ENCODE results near the gene B3GNT5.

Gene B3GNT5

DNA sequence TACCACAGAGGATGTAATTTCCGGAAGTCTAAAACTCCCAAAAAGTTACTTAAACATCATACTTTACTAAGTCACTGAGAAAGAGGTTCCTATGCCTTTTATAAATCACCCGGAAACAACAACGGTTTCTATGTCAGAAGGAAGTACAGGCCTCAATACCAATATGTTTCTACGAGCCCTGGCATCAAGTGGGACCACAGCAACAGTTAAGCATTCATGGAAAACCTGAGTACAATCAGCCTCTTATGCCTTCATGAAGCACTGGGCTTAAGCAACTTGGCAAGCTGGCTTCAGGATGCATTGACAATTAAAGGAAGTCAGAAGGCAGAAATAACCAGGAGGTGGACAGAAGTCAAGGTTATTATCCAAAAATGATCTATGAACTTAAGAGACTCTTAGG, 19.1 kb upstream of the B3GNT5 start:
- Histone ChIP-seq H3K9me3 (ENCODE audit: insufficient read depth, low read depth, low read length) (no peaks in the 10 kb centered on the region), H3K36me3 (ENCODE audit: insufficient read depth, low read length) (no peaks in the 10 kb centered on the region), H3K27me3 (ENCODE audit: insufficient read depth, low read length, poor library complexity, severe bottlenecking) (no peaks in the 10 kb centered on the region), H2AFZ (ENCODE audit: low read length) (no peak overlapping the region), H3K9me2 (replicated peaks; ENCODE audit: low read depth, low read length) (no peaks in the 10 kb centered on the region), H3K79me2 (ENCODE audit: insufficient read depth, low read length) (no peaks in the 10 kb centered on the region), H3K4me1 (ENCODE audit: insufficient read depth, low read length, poor library complexity, severe bottlenecking) (no peaks in the 10 kb centered on the region), H3F3A (ENCODE audit: low read depth) (no peaks in the 10 kb centered on the region), H3K9ac (ENCODE audit: low read depth, low read length, poor library complexity, severe bottlenecking) (no peak overlapping the region), H3K4me2 (ENCODE audit: low read depth, low read length, poor library complexity, severe bottlenecking) (no peak overlapping the region), H3K4me3 (ENCODE audit: low read length, poor library complexity, severe bottlenecking) (no peak overlapping the region), H4K20me1 (ENCODE audit: insufficient read depth, low read length, poor library complexity, severe bottlenecking) (no peaks in the 10 kb centered on the region)
- TF ChIP-seq EZH2phosphoT487 (IDR thresholded peaks at IDR 0.05; ENCODE audit: borderline replicate concordance), result no peak
- TF ChIP-seq, protein P1, sequence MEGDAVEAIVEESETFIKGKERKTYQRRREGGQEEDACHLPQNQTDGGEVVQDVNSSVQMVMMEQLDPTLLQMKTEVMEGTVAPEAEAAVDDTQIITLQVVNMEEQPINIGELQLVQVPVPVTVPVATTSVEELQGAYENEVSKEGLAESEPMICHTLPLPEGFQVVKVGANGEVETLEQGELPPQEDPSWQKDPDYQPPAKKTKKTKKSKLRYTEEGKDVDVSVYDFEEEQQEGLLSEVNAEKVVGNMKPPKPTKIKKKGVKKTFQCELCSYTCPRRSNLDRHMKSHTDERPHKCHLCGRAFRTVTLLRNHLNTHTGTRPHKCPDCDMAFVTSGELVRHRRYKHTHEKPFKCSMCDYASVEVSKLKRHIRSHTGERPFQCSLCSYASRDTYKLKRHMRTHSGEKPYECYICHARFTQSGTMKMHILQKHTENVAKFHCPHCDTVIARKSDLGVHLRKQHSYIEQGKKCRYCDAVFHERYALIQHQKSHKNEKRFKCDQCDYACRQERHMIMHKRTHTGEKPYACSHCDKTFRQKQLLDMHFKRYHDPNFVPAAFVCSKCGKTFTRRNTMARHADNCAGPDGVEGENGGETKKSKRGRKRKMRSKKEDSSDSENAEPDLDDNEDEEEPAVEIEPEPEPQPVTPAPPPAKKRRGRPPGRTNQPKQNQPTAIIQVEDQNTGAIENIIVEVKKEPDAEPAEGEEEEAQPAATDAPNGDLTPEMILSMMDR (conservative IDR thresholded peaks at IDR 0.05; ENCODE audit: low read length), result no peak

DNA sequence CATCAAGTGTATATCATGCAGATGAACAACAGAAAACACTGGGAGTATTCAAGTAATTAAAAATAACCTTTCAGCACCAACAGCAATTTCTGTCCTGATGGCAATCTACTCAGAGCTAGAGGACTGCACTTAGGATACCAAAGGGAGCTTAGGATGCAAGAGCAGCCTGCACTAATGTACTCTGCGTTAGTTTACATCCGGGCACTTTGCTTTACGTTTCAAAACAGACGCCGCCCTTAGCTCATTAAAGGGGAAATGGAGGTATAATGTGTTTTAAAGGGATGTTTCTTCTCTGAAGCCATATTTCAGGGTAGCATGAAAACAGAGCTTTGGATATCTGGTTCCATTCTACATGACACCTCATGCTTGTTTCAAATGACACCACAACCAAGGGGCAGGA, 14.0 kb upstream of the B3GNT5 start:
- H3F3A ChIP-seq (ENCODE audit: low read depth), result no peaks in the 10 kb centered on the region
- peaks cover 11% of the 10 kb centered on the region; the same call in 1 of the 2 replicates for H3K9me3 ChIP-seq (ENCODE audit: insufficient read depth, low read depth, low read length)
- no peak overlapping the region for H3K4me2 ChIP-seq (ENCODE audit: low read depth, low read length, poor library complexity, severe bottlenecking)
- no peaks in the 10 kb centered on the region for H3K36me3 ChIP-seq (ENCODE audit: insufficient read depth, low read length)
- TF ChIP-seq, protein P1 (conservative IDR thresholded peaks at IDR 0.05; ENCODE audit: low read length), result no peak
- no peak for TF ChIP-seq EZH2phosphoT487 (IDR thresholded peaks at IDR 0.05; ENCODE audit: borderline replicate concordance)
- H3K4me3 ChIP-seq (ENCODE audit: low read length, poor library complexity, severe bottlenecking), result no peak overlapping the region
- H3K9ac ChIP-seq (ENCODE audit: low read depth, low read length, poor library complexity, severe bottlenecking), result no peak overlapping the region
- no peaks in the 10 kb centered on the region for H3K79me2 ChIP-seq (ENCODE audit: insufficient read depth, low read length)
- no peaks in the 10 kb centered on the region for H3K4me1 ChIP-seq (ENCODE audit: insufficient read depth, low read length, poor library complexity, severe bottlenecking)
- H3K27me3 ChIP-seq (ENCODE audit: insufficient read depth, low read length, poor library complexity, severe bottlenecking), result no peaks in the 10 kb centered on the region
- H4K20me1 ChIP-seq (ENCODE audit: insufficient read depth, low read length, poor library complexity, severe bottlenecking), result no peaks in the 10 kb centered on the region
- no peaks in the 10 kb centered on the region for H3K9me2 ChIP-seq (replicated peaks; ENCODE audit: low read depth, low read length)
- H2AFZ ChIP-seq (ENCODE audit: low read length), result no peak overlapping the region

DNA sequence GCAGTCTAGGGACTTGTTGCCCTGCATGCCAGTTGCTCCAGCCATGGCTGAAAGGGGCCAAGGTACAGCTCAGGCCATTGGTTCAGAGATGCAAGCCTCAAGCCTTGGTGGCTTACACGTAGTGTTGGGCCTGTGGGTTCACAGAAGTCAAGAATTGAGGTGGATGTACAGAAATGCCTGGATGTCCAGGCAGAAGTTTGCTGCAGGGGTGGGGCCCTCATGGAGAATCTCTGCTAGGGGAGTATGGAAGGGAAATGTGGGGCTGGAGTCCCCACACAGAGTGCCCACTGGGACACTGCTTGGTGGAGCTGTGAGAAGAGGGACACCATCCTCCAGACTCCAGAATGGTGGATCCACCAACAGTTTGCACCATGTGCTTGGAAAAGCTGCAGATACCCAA, 10.6 kb upstream of the B3GNT5 start:
- no peak overlapping the region for H3K4me2 ChIP-seq (ENCODE audit: low read depth, low read length, poor library complexity, severe bottlenecking)
- H4K20me1 ChIP-seq (ENCODE audit: insufficient read depth, low read length, poor library complexity, severe bottlenecking), result no peaks in the 10 kb centered on the region
- TF ChIP-seq, protein P1 (conservative IDR thresholded peaks at IDR 0.05; ENCODE audit: low read length), result no peak
- no peak for TF ChIP-seq EZH2phosphoT487 (IDR thresholded peaks at IDR 0.05; ENCODE audit: borderline replicate concordance)
- no peaks in the 10 kb centered on the region for H3F3A ChIP-seq (ENCODE audit: low read depth)
- H3K4me3 ChIP-seq (ENCODE audit: low read length, poor library complexity, severe bottlenecking), result no peak overlapping the region
- no peaks in the 10 kb centered on the region for H3K9me2 ChIP-seq (replicated peaks; ENCODE audit: low read depth, low read length)
- no peaks in the 10 kb centered on the region for H3K36me3 ChIP-seq (ENCODE audit: insufficient read depth, low read length)
- H3K9me3 ChIP-seq (ENCODE audit: insufficient read depth, low read depth, low read length), result peaks cover 11% of the 10 kb centered on the region; the same call in 1 of the 2 replicates
- no peak overlapping the region for H3K9ac ChIP-seq (ENCODE audit: low read depth, low read length, poor library complexity, severe bottlenecking)
- H3K27me3 ChIP-seq (ENCODE audit: insufficient read depth, low read length, poor library complexity, severe bottlenecking), result no peaks in the 10 kb centered on the region
- no peak overlapping the region for H2AFZ ChIP-seq (ENCODE audit: low read length)
- H3K79me2 ChIP-seq (ENCODE audit: insufficient read depth, low read length), result no peaks in the 10 kb centered on the region
- H3K4me1 ChIP-seq (ENCODE audit: insufficient read depth, low read length, poor library complexity, severe bottlenecking), result no peaks in the 10 kb centered on the region
